GM18519 (cell line): Measurements from ENCODE around the gene RELN.

Source experiments
- ATAC-seq: cut with Tn5 transposase; IDR thresholded peaks from one replicate; pipeline ENCODE4 v1.9.1; 2021; ENCODE audit warnings: mild to moderate bottlenecking, moderate library complexity; ENCODE audit not compliant: unreplicated experiment, low FRiP score

RELN gene

DNA sequence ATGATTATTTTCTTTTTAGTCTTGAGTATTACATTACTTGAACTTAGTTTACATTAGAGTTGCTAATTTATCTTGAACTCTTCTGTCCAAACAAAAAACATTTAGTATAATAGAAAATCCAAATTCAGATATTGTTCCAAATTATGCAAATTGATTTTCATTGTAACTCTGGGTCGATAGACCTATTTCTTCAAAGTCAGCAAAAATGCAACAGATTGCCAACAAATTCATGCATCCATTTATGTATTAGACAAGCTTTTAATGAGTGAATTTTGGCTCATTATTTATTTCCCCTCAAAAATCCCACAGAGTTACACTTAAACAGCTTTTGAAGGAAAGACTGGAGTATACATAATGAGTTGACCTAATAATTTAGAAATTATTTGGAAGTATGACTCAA is 240.8 kb downstream of the RELN start:
- no peak for ATAC-seq

DNA sequence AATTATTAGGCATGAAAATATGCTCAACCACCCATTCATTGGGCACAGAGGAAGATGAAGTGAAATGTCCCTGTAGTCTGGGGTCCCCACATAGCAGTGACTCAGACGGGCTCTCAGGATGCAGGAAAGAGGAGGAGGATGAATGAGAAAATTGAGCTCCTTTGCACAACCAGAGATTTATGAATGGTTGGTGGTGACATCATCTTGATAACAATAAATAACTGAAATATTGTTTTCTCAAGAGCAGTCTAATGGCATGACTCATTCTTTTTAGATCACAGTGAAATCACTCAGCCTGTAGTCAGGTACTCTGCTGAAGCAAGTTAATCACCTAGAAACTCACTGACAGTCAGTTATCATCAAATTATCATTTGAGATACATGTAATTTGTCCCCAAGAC is 254.1 kb downstream of the RELN start:
- ATAC-seq: no peak

DNA sequence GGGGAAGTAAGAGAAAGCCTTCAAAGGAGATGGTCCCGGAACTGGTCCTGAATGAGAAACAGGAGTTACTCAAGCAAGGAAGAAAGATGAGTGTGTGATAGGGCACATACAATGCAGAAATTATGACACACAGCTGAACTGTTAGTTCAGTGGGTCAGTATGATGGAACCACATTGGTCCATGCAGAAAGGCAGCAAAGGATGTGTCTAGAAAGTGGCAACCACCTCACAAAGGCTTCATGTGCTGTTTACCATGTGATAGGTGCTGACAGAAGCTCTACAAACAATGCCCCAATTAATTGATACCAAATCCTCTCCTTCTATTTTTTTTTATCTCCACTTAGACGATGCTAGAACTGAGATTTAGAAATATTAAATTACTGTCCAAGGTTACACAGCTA is 258.3 kb downstream of the RELN start:
- ATAC-seq: no peak

DNA sequence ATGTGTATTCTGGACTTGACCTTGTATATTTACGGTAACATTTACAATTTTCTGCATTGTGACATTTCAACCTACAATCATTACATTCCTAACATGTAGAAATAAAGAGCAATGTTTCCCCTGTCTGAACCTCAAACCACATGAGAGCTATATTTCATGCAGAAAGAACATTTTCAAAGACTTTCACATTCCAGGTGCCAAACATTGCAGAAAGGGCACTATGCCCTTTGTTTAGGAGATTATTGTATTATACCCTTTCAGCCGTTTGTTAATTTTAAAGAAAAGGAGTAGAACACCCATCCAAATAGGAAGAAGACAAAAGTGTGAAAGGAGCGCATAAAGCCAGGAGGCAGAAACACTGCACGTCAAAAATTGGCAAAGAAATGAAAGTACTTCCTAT is 260.4 kb downstream of the RELN start:
- ATAC-seq: no peak

DNA sequence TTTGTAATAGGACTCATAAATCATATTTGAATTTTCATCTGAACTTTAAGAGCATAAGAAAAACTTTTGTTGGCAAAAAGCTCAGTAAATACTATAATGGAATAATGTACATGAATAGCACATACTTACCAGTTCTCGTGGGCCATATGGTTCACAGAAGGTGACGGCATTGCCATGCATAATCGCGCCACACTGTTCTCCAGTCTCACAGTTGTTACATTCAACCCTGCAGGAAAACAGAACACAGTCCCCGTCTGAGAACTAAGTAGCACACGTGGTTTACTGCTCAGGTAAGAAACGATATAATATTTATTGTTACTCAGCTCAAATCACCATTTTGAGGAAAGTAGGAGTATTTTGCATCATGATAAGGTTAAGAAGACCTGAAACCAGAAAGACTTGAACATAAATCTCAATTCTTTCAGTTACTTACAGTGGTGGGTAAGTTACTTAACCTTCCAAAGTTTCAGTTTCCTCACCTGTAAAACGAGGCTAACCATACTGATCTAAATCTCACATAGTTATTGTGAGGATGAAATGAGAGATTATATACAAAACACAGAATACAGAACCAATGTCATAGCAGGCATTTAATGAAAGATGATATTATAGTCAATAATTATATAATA is 261.4 kb downstream of the RELN start:
- no peak for ATAC-seq

DNA sequence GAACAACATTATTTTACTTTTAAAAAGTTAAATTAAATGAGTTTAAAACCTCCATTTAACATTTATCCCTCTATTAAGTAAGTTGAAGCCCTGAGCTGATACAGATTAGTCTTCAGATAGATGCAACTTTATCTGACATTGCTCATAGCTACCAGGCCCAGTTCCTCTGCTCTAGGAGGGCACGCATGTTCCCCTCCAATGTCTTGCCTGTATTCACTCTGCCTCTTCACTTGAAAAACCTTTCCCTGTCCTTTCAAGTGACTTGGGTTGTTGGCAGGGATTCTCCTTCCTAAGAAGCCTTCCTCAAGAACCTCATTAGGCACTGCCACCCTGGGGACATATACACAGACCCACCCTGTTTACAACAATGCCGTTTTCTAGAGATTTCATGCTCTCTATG is 270.4 kb downstream of the RELN start:
- ATAC-seq: no peak

DNA sequence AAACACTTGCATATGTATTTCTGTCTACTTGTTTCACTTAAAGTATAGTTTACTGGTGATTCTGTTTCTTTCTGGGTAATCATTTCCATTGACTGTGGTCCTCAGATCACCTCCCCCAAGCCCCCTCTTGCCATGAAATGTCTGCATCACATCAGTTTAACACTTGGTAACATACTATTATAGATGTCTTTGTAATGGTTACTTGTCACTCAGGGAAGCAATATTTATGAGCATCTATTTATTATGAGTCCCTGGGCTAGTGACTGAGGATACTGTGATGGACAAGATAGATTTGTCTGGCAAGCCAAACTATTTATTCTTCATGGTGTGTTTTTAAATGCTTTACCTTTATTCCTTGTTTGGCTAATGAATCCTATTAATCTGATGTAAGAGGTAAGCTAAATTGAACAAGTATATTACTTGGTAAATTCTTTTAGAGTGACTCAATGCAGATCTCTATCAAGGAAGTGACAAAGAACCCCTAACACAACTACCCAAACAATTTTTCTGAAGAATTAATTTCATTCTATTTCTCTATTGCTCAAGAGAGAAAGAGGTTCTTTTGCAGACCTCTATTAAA is 270.9 kb downstream of the RELN start:
- no peak for ATAC-seq

DNA sequence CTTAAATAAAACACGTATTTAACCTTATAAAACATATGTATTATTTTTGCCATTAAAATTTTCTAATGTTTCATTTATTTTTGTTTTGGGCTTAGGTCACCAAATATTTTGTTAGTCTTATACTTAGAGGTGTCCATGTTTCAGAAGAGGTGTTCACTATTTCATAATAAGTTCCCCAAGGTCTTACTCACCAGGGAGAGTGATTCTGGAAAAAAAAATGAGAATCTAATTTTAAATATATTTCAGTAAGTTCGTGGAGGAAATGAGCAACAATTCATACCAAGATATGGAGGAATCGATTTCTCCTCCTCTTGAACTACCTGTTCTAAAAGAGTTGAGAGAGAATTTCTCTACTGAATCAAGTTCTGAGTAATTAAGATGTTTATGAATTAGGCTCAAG is 271.9 kb downstream of the RELN start:
- no peak for ATAC-seq

DNA sequence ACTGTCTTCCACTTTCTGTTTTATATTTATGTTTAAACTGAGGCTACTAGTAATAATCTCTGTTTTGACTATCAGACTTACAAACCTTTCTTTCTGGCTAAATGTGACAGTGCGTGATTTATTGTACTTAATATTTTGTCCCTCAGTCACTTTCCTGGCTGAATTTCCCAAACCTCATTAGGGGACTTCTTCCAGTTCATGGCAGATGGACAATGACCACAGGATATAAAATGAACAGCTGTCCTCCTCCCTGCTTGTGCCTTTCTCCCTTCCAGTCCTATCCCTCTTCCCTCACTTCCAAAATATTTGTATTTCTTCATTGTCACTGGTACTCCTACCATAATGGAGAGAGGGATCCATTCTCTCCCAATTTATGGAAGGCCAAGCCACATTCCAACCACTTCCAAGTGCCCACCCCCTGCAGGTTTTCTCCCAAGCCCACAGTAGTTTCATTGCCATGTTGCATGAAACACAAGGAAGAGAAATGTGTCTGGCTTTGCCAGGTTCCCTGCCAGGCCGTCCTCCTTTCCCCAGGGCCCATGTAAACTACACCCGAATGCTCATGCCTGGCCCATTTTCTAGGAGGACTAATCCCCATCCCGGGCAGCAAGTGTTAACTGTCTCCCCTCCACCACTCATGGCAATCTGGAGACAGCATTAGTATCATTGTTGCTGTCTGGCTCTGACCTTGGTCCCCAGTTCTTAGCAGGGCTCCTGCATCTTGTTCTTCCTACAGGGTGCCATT is 273.9 kb downstream of the RELN start:
- ATAC-seq: no peak

DNA sequence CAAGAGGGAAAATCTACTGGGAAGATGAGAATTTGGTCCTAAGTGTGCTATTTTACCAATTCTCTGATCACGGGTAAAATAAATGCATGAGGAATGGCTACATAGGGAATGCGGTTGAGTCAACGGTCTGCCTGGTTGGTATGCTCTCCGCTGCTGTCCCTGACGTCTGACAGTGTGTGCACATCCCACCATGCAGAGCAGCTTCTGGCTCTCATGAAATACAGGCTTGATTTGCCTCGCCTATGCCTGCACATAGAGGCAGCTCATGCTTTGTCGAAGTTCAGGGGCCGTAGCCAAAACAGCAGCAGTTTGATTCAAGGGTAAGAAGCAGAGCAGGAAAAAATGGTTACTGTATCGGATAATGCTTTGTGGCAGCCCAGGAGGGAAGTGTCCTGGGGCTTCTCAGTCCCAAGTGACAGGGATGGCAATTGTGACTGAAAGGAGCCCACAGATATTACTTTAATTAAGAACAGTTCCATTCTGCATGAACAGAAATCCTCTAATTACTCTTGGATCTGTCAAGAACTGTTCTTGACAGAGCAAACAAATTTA is 275.0 kb downstream of the RELN start:
- no peak for ATAC-seq

DNA sequence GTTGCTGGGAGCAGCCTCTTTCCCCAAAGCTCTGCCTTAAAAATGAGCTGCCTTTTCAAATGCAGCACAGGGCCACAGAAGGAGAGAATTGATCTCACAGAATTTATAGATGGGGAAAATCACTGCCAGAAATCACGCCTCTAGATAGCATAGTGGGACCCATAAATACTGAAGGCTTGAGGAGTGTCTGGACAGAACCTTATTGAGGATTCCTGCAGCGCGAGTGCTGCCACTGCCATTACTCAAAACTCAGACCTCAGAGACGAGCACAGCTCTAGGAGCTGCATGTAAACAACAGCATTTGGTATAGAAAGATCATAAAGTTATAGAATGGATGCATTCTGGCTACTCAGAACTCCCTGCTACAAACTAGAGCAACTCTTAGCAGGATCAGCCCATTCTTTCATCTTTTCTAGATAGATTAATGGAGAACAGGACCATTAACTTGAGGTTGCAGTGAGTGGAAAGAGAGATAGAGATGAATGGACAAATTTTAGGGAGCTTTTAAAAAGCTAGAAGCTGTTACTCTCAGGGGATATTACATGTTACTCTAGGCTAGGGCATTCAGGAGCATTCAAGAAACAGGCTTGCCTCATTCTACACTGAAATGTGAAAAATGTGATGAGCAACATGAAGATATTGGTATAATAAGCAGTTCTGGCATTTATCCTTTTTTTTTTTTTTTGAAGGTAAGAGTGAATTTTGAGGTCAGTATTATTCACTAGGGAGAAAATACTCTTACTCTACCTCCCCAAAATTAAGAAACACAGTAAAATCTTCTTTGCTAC is 276.3 kb downstream of the RELN start:
- ATAC-seq: no peak

DNA sequence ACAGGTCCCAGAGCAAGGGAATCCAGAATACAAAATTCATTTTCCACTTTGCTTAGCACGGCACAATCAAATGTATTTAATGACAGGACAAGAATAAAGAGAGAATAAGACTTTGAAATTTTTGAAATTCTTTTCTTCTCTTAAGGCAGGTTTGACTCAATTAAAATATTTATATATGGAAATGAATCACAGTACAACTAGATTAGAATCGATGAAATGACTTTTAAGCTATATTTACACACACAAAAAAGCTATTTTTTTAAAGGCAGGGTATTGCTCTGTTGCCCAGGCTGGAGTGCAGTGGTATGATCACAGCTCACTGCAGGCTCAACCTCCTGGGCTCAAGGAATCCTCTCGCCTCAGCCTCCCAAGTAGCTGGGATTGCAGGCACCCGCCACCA is 278.0 kb downstream of the RELN start:
- ATAC-seq: no peak

DNA sequence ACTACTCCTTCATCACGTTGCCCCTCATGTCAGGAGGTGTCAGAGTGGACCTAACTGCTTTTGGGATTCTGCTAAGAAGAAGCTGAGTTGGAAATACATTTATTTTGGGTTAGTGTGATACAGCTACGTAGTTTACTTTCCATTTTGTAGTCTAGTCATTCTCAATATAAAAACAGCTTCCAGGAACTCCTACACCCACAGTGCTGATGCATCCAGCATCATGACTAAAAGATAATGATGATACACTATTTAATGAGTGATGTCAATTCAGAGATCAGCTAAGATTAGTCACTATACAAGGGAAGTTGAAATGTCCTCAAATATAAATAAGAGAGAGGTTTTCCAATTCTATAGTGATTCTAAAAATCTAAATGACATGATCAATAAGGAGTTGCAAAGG is 279.2 kb downstream of the RELN start:
- ATAC-seq: no peak

DNA sequence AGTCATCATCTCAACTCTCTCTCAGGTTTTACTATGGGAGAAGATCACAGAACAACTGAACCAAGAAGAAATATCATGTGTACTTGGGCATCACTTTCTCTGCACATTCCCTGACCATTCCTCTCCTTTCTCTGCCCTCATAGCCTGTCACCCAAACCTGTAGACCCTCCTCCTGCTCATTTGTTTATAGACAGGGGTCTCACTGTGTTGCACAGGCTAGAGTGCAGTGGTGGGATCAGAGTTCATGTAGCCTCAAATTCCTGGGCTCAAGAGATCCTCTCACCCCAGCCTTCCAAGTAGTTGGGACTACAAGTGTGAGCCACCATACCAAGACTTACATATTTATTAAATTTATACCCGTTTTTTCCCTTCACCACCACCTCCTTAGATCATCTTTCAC is 282.7 kb downstream of the RELN start:
- ATAC-seq: no peak

DNA sequence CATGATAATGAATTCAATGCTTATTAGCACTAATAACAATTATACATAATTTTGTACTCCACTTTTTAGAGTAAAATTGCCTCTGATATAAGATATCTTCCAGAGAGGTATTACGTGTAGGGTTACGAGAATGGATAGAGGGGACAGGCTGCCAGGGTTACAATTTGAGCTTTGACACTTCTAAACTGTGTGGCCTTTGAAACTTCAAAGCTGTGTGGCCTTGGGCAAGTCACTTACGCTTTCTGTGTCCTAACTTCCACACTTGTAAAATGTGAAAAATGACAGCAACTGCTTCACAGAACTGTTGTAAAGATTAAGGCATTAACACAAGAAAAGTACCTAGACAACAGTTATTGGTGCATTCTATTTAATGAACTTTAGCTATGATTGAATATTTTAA is 283.9 kb downstream of the RELN start:
- ATAC-seq: no peak

DNA sequence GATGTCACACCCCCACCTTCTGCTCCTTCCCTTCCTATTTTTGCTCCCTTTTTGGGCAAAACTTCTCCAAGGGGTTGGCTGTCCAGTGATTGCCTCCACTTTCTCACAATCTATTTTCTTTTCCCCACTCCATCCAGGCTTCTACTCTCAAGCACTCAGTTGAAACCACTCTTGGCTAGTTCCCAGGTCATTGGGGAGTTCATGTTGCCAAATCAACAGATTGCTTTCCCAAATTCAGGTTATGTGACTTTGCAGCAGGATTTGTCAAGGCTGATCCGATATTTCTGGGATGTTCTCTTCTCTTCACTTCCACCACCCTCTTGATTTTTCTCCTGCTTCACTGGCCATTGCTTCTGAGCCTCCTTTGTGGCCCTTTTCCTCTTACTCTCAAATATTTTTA is 284.8 kb downstream of the RELN start:
- no peak for ATAC-seq

DNA sequence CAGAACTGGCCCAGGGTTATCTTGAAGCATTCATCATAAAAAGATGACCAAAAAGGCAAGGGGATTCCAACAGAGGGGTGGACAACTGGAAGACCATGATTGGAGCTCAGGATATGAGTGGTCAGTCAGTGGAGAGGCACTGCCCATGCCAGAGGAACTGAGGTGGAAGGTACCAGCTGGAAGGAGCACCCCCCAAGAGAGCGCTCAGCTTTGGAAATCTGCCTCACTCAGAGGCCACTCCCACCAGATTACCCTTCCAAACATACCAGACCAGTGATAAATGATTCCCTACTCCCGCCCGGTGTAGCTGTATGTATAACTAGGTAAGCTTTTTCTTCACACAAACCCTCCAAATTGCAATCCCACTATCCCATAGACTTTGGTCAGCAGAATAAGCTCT is 286.5 kb downstream of the RELN start:
- no peak for ATAC-seq

DNA sequence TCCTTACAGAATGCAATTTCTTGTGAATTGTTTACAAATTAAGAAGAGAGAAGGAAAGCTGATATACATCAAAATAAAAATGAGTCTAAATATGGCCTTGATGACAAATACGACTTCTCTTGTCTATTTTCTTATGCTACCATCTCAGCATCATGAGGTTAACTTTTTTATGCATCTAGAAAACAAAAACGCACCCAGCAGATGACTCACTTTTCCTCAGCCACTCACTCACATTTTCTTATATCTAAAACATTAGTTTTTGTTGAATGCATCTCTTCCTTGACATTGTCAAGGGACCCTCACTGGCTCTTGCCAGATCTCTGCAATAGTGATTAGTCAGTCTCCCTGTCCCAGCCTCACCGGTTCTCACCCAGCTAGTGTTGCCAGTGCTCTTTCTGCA is 287.0 kb downstream of the RELN start:
- no peak for ATAC-seq

DNA sequence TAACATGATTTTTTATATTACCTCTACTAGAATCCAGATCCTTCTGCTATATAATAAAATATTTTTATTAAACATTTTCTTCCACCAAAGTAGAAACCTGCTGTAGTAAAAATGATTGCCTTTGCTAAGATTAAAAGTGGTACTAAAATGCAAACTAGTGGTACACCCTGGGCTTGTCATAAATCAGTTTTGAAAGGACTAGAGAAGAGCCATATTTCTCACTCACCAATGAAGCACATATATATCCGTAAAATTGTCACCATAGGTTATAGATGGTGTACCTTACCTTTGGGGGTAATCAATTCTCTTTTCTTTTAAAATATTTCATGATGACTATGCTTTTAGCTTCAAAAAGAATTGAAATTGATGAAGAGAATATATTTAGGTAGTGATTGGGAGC is 290.4 kb downstream of the RELN start:
- ATAC-seq: no peak

DNA sequence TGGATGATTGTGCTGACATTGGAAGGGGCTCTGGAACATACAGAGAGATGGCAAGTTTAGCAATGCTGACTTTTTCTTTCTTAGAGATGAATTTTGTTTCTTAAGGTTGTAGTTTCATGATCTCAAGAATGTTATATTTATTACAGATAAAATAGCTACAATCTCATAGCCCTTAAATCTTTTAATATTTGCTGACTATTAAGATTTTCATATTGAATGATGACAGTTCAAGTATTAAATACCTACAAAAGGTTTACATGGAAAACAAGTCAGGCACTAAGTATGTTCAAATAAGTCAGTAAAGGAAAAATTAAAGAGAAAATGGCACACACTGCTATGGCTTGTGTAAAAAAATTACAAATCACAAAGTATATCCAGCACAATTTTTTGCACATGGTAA is 291.4 kb downstream of the RELN start:
- no peak for ATAC-seq

DNA sequence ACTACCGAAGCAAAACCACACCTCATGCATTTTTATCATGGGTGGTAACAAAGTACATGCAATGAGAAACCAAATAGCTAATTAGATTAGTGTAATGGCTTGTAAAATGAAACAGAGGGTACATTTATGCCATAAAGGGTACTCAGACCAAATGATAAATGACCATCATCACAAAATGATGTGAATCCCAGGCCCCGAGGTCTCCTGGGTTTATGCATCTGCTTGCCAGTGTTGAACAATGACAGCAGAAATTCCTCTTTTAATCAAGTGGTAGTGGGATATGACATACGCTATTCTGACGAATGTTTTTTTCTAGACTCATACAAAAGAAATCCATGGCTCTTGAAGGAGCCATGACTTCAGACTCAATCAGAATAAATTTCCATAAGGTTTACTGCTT is 293.9 kb downstream of the RELN start:
- no peak for ATAC-seq
